Astrocyte (in vitro differentiated cells and primary cell): ENCODE measurements around the gene HTR3B. TPM values are rescaled to one million over a fixed set of nuclear protein-coding genes. Genes with fewer than 3 reads are reported as not detected.

ENCODE experiments used
- DNase-seq: peaks from one replicate; pipeline ENCODE4 v3.0.0-alpha.2; 2010; ENCODE audit warnings: low read depth
- FAIRE-seq: peaks from 2 replicates; lab custom pipeline; 2011; peaks lifted over from hg19 to GRCh38; lab: Jason Lieb, UNC
- H2AFZ ChIP-seq: 2 replicates; pipeline ENCODE4 v1.6.0; 2012; ENCODE audit warnings: low read depth, low read length, inconsistent platforms
- H3K27ac ChIP-seq: 2 replicates; pipeline ENCODE4 v1.5.1; 2011; ENCODE audit warnings: low read depth, low read length, inconsistent platforms
- H3K27me3 ChIP-seq: 2 replicates; pipeline ENCODE4 v1.6.0; 2011; ENCODE audit warnings: low read length, inconsistent platforms; ENCODE audit not compliant: insufficient read depth
- H3K36me3 ChIP-seq: 2 replicates; pipeline ENCODE4 v1.5.1; 2011; ENCODE audit warnings: low read length, inconsistent platforms; ENCODE audit not compliant: insufficient read depth
- H3K4me1 ChIP-seq: 2 replicates; pipeline ENCODE4 v1.5.1; 2011; ENCODE audit warnings: low read length, inconsistent platforms; ENCODE audit not compliant: insufficient read depth
- H3K4me2 ChIP-seq: 2 replicates; pipeline ENCODE4 v1.6.0; 2012; ENCODE audit warnings: low read length, inconsistent platforms
- H3K4me3 ChIP-seq: 2 replicates; pipeline ENCODE4 v1.5.1; 2011; ENCODE audit warnings: low read depth, mild to moderate bottlenecking, low read length, inconsistent platforms; ENCODE audit not compliant: insufficient read depth
- H3K79me2 ChIP-seq: 2 replicates; pipeline ENCODE4 v1.6.0; 2012; ENCODE audit warnings: mild to moderate bottlenecking, low read length, inconsistent platforms; ENCODE audit not compliant: insufficient read depth
- H3K9ac ChIP-seq: 2 replicates; pipeline ENCODE4 v1.6.0; 2012; ENCODE audit warnings: mild to moderate bottlenecking, low read length, inconsistent platforms
- H3K9me3 ChIP-seq: 2 replicates; pipeline ENCODE4 v1.5.1; 2012; ENCODE audit warnings: low read depth, mild to moderate bottlenecking, low read length, inconsistent platforms; ENCODE audit not compliant: insufficient read depth
- H4K20me1 ChIP-seq: 2 replicates; pipeline ENCODE4 v1.6.0; 2012; ENCODE audit warnings: low read length, inconsistent platforms; ENCODE audit not compliant: insufficient read depth
- H3K27ac Mint-ChIP-seq: one replicate; pipeline ENCODE4 v1.8.0; 2021; ENCODE audit warnings: mild to moderate bottlenecking, mixed read lengths; ENCODE audit not compliant: unreplicated experiment
- H3K27me3 Mint-ChIP-seq: one replicate; pipeline ENCODE4 v1.8.0; 2021; ENCODE audit warnings: low read depth, mixed read lengths; ENCODE audit not compliant: unreplicated experiment
- H3K36me3 Mint-ChIP-seq: one replicate; pipeline ENCODE4 v1.8.0; 2021; ENCODE audit warnings: low read depth, mixed read lengths; ENCODE audit not compliant: unreplicated experiment
- H3K4me1 Mint-ChIP-seq: one replicate; pipeline ENCODE4 v1.8.0; 2021; ENCODE audit warnings: low read depth, mixed read lengths; ENCODE audit not compliant: unreplicated experiment
- H3K4me3 Mint-ChIP-seq: one replicate; pipeline ENCODE4 v1.8.0; 2021; ENCODE audit warnings: mild to moderate bottlenecking, moderate library complexity, mixed read lengths; ENCODE audit not compliant: unreplicated experiment
- H3K9me3 Mint-ChIP-seq: one replicate; pipeline ENCODE4 v1.8.0; 2021; ENCODE audit warnings: mild to moderate bottlenecking, mixed read lengths; ENCODE audit not compliant: unreplicated experiment
- CTCF ChIP-seq: IDR thresholded peaks from 2 replicates; pipeline ENCODE4 v1.5.1; 2011; ENCODE audit warnings: low read depth, mild to moderate bottlenecking, inconsistent platforms, low read length, moderate library complexity; ENCODE audit not compliant: insufficient read depth
- EZH2 ChIP-seq: IDR thresholded peaks from 2 replicates; pipeline ENCODE4 v1.6.1; 2012; ENCODE audit warnings: mild to moderate bottlenecking, low read length, inconsistent platforms; ENCODE audit not compliant: insufficient read depth
- total RNA-seq: library from RNA; stranded (reverse); gene quantifications from 2 replicates; pipeline ENCODE4 v1.2.1, GENCODE V29; 2021

HTR3B gene
- total RNA-seq, 1 donor from 2014 or later: not detected

GRCh38 chr11:113888848-113889247 lies 15.7 kb upstream of the HTR3B start:
- Histone ChIP-seq H4K20me1 (no peaks in the 10 kb centered on the region), H3K79me2 (no peaks in the 10 kb centered on the region), H3K27me3 (no peaks in the 10 kb centered on the region), H3K9ac (no peak overlapping the region), H3K4me1 (no peaks in the 10 kb centered on the region), H3K4me2 (no peak overlapping the region), H3K9me3 (no peaks in the 10 kb centered on the region), H3K27ac (no peak overlapping the region), H2AFZ (no peak overlapping the region), H3K36me3 (no peaks in the 10 kb centered on the region), H3K4me3 (no peak overlapping the region)
- no peaks in the 10 kb centered on the region for H3K27me3 Mint-ChIP-seq
- FAIRE-seq: no peak
- H3K4me3 Mint-ChIP-seq: no peak overlapping the region
- TF ChIP-seq EZH2 (no peak), CTCF (no peak)
- H3K9me3 Mint-ChIP-seq: no peaks in the 10 kb centered on the region
- H3K36me3 Mint-ChIP-seq: no peaks in the 10 kb centered on the region
- H3K27ac Mint-ChIP-seq: no peak overlapping the region
- H3K4me1 Mint-ChIP-seq: peaks cover 7% of the 10 kb centered on the region
- no peak for DNase-seq

- H4K20me1 ChIP-seq: no peaks in the 10 kb centered on the region
- H3K4me3 ChIP-seq: no peak overlapping the region
- Mint-ChIP-seq H3K36me3 (no peaks in the 10 kb centered on the region), H3K9me3 (no peaks in the 10 kb centered on the region), H3K4me1 (peaks cover 2% of the 10 kb centered on the region), H3K27ac (peak overlapping the region; percentile 62), H3K27me3 (peaks cover 2% of the 10 kb centered on the region), H3K4me3 (no peak overlapping the region)
- no peaks in the 10 kb centered on the region for H3K9me3 ChIP-seq
- H3K36me3 ChIP-seq: no peaks in the 10 kb centered on the region
- H3K4me2 ChIP-seq: no peak overlapping the region
- no peak overlapping the region for H3K9ac ChIP-seq
- H3K4me1 ChIP-seq: no peaks in the 10 kb centered on the region
- DNase-seq (no peak), FAIRE-seq (no peak)
- TF ChIP-seq EZH2: no peak
- no peak for TF ChIP-seq CTCF
- H3K27me3 ChIP-seq: peaks cover 2% of the 10 kb centered on the region
- no peaks in the 10 kb centered on the region for H3K79me2 ChIP-seq
- no peak overlapping the region for H3K27ac ChIP-seq
- no peak overlapping the region for H2AFZ ChIP-seq
Measured at GRCh38 chr11:113894421-113894996, 10.1 kb upstream of the HTR3B start.

GRCh38 chr11:113895367-113896155 lies 9.0 kb upstream of the HTR3B start:
- no peak overlapping the region for H3K27ac Mint-ChIP-seq
- H3K27me3 ChIP-seq: peaks cover 2% of the 10 kb centered on the region
- no peak overlapping the region for H3K9ac ChIP-seq
- H2AFZ ChIP-seq: no peak overlapping the region
- no peaks in the 10 kb centered on the region for H3K36me3 ChIP-seq
- no peak overlapping the region for H3K4me3 Mint-ChIP-seq
- no peak for FAIRE-seq
- no peaks in the 10 kb centered on the region for H3K9me3 ChIP-seq
- no peaks in the 10 kb centered on the region for H3K9me3 Mint-ChIP-seq
- peaks cover 2% of the 10 kb centered on the region for H3K4me1 Mint-ChIP-seq
- H3K4me2 ChIP-seq: no peak overlapping the region
- TF ChIP-seq CTCF (no peak), EZH2 (no peak)
- H3K27me3 Mint-ChIP-seq: peaks cover 2% of the 10 kb centered on the region
- no peaks in the 10 kb centered on the region for H3K79me2 ChIP-seq
- no peak for DNase-seq
- H3K4me3 ChIP-seq: no peak overlapping the region
- no peaks in the 10 kb centered on the region for H3K4me1 ChIP-seq
- H4K20me1 ChIP-seq: no peaks in the 10 kb centered on the region
- no peaks in the 10 kb centered on the region for H3K36me3 Mint-ChIP-seq
- H3K27ac ChIP-seq: no peak overlapping the region
